IPS-20b (cell line): Measurements from ENCODE around the gene CPXM2.
A peak's percentile ranks its signal among the peaks of the same experiment; 100 is the strongest.

ENCODE experiments used
- H3K27ac ChIP-seq: one replicate; pipeline ENCODE4 v1.5.1; 2013; ENCODE audit warnings: low read length
- H3K27me3 ChIP-seq: 2 replicates; pipeline ENCODE4 v1.6.1; 2013; ENCODE audit warnings: mild to moderate bottlenecking, low read length, inconsistent platforms; ENCODE audit not compliant: insufficient read depth
- H3K36me3 ChIP-seq: 2 replicates; pipeline ENCODE4 v1.6.1; 2013; ENCODE audit warnings: low read depth, mild to moderate bottlenecking, inconsistent platforms, low read length, moderate library complexity; ENCODE audit not compliant: insufficient read depth
- H3K4me1 ChIP-seq: 2 replicates; pipeline ENCODE4 v1.6.1; 2013; ENCODE audit warnings: mild to moderate bottlenecking, control low read depth, inconsistent platforms, low read length, moderate library complexity; ENCODE audit not compliant: insufficient read depth
- H3K4me3 ChIP-seq: 2 replicates; pipeline ENCODE4 v1.5.1; 2013; ENCODE audit warnings: mild to moderate bottlenecking, low read length, inconsistent platforms
- H3K9ac ChIP-seq: 2 replicates; pipeline ENCODE4 v1.6.1; 2013; ENCODE audit warnings: low read depth, mild to moderate bottlenecking, inconsistent platforms, low read length, moderate library complexity
- H3K9me3 ChIP-seq: 2 replicates; pipeline ENCODE4 v1.6.1; 2013; ENCODE audit warnings: mild to moderate bottlenecking, low read depth, low read length, inconsistent platforms; ENCODE audit not compliant: insufficient read depth

Gene CPXM2

DNA sequence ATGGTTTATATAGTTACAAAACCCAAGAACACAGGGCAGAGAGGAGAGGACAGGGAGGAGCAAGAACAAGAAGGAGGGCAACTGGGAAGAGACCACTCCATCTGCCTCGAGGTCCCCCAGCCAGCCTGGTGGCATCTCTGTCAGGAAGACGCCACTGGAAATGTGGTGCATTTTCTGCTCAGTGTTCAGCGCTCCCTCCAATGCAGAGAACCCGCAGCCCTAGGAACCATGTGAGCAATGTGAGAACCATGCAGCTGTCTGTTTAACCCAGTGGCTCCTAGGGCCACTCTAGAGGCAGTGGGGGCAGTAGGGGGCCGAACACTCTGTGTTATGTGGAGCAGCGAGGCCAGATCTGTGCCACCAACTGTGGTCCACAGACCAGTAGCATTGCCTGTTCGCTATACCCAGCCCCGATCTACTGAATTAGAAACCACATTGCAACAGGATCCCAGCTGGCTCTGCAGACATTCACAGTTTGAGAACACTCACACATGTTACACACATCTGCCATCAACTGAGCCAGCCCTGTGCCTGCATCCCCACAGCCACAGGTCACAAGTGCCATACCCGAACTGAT lies 110.2 kb downstream of the CPXM2 start:
- H3K36me3 ChIP-seq: no peaks in the 10 kb centered on the region
- H3K4me1 ChIP-seq: peaks cover 45% of the 10 kb centered on the region
- peaks cover 38% of the 10 kb centered on the region for H3K27me3 ChIP-seq
- no peaks in the 10 kb centered on the region for H3K9me3 ChIP-seq
- H3K9ac ChIP-seq: no peak overlapping the region
- peak overlapping the region; percentile 27; the same call in 1 of the 2 replicates for H3K4me3 ChIP-seq
- no peak overlapping the region for H3K27ac ChIP-seq

DNA sequence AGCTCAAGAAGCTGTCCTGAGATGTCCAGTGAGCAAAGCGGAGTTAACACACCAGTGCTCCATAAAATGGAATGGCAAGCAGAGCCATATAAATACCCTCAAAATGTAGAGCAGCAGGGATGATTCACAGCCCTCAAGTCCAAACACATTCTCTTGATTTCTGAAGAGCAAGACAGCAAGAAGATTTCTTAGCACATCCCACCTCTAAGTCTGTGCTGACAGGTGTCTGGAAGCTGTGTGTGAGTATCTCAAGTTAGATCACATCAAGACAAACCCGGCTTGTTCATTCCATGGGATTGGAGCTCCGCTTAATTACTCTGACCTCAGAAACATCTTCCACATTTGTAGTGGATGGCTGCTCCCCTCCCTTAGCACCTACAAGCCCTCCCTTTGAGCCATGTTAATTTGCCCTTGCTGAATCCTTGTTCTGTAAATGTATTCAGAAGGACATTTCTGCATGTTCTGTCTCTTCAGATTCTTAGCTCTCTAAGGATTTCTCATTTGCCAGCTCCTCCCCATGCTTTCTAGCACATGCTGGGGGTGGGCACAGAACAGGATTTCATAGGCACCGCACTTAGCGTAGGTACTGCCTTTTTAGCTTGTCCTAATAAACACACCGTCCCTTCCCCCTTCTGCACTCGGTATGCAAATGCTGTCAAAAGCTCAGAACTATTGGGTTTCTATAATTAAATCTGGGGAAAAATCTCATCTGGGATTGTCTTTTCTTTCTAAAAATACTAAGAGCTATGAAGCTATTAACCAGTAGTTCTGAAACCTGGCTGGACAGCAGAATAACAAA lies 112.7 kb downstream of the CPXM2 start:
- Histone ChIP-seq H3K9me3 (no peaks in the 10 kb centered on the region), H3K4me1 (peaks cover 44% of the 10 kb centered on the region), H3K4me3 (no peak overlapping the region), H3K27ac (no peak overlapping the region), H3K9ac (no peak overlapping the region), H3K27me3 (peaks cover 33% of the 10 kb centered on the region), H3K36me3 (no peaks in the 10 kb centered on the region)

DNA sequence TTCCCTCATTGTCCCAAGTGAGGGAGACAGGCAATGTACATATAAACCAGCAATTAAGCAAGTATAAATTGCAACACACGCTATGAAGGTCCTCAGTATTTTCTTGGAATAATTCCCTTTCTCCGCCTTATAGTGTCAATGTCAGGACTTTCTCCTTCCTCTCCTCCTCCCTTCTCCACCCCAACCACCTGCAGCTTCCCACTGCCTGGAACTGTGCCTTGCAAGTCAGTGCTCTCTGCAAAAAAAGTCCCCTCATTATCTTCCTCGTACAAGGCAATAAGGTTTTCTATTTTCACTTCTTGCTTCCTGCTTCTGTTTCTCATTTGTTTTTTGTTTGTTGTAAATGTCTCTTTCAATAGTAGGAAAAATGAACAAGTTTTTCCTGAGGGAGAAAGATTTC lies 113.7 kb downstream of the CPXM2 start:
- Histone ChIP-seq H3K4me1 (peaks cover 36% of the 10 kb centered on the region), H3K4me3 (no peak overlapping the region), H3K27ac (no peak overlapping the region), H3K27me3 (peaks cover 24% of the 10 kb centered on the region), H3K36me3 (no peaks in the 10 kb centered on the region), H3K9me3 (no peaks in the 10 kb centered on the region), H3K9ac (no peak overlapping the region)

DNA sequence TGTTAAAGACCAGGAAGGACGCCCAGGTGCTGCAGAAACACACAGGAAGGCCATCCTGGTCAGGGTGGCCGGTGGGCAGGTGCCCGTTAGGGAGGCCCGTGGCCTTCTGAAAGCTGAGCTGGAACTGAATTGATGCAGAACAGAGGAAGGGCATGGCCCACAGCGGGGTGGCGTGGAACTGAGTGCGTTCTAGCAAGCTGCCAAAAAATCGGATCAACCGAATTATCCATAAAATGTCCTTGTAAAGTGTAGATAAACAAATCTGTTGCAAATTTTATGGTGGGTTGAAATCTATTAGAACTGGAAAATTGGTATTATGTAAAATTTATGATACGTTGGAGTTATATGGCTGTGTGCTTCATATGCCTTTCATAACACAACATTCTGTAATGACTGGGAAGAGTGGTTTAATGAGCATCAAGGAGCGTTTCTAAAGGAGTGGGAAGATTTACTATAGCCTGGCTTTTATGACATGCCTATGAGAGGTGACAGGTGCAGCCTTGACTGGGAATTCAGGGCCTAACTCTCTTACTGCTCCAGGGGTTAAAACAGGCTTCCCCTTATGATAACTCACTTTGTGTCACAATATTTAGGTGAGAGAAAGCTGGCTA lies 117.4 kb downstream of the CPXM2 start:
- Histone ChIP-seq H3K4me3 (no peak overlapping the region), H3K27me3 (no peaks in the 10 kb centered on the region), H3K9me3 (no peaks in the 10 kb centered on the region), H3K36me3 (no peaks in the 10 kb centered on the region), H3K27ac (no peak overlapping the region), H3K9ac (no peak overlapping the region), H3K4me1 (peaks cover 9% of the 10 kb centered on the region)

DNA sequence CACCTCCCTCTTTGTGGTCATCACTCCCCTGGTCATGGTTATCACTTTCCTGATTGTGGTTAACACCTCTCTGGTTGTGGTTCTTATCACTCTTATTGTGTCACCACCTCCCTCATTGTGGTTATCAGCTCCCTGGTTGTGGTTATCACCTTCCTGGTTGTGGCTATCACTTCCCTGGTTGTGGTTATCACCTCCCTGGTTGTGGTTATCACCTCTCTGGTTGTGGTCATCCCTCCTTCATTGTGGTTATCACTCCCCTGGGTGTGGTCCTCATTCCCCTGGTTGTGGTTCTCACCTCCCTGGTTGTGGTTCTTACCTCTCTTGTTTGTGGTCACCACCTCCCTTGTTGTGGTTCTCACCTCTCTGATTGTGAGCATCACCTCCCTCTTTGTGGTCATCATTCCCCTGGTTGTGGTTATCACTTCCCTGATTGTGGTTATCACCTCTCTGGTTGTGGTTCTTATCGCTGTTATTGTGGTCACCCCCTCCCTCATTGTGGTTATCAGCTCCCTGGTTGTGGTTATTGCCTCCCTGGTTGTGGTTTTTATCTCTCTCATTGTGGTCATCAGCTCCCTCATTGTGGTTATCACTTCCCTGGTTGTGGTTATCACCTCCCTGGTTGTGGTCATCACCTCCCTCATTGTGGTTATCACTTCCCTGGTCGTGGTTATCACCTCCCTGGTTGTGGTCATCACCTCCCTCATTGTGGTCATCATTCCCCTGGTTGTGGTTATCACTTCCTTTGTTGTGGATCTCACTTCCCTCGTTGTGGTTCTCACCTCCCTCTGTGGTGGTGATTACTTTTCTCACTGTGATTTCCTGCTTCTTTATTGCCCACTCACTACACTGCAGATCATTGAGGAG lies 118.7 kb downstream of the CPXM2 start:
- H3K27me3 ChIP-seq: no peaks in the 10 kb centered on the region
- H3K27ac ChIP-seq: no peak overlapping the region
- no peaks in the 10 kb centered on the region for H3K9me3 ChIP-seq
- no peak overlapping the region for H3K4me3 ChIP-seq
- no peaks in the 10 kb centered on the region for H3K36me3 ChIP-seq
- no peak overlapping the region for H3K9ac ChIP-seq
- no peaks in the 10 kb centered on the region for H3K4me1 ChIP-seq

DNA sequence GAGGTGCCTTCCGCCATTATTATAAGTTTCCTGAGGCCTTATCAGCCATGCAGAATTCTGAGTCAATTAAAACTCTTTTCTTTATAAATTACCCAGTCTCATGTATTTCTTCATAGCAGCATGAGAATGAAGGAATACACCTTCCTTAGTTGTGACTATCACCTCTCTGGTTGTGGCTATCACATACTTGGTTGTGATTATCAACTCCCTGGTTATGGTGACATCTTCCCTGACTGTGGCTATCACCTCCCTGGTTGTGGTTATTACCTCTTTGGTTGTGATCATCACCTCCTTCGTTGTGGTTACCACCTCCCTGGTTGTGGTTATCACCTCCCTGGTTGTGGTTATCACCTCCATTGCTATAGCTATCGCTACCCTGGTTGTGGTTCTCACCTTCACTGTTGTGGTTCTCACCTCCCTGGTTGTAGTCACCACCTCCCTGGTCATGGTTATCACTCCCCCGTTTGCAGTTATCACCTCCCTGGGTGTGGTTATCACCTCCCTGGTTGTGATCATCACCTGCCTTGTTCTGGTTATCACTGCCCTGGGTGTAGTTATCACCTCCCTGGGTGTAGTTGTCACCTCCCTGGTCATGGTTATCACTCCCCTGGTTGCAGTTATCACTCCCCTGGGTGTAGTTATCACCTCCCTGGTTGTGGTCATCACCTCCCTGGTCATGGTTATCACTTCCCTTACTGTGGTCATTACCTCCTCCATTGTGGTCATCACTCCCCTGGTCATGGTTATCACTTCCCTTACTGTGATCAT lies 119.5 kb downstream of the CPXM2 start:
- no peaks in the 10 kb centered on the region for H3K9me3 ChIP-seq
- H3K9ac ChIP-seq: no peak overlapping the region
- H3K4me1 ChIP-seq: no peaks in the 10 kb centered on the region
- H3K27ac ChIP-seq: no peak overlapping the region
- H3K4me3 ChIP-seq: no peak overlapping the region
- H3K36me3 ChIP-seq: 0 out of 2 replicates have a peak, but pooled peaks cover under 1% of the 10 kb centered on the region
- H3K27me3 ChIP-seq: no peaks in the 10 kb centered on the region

DNA sequence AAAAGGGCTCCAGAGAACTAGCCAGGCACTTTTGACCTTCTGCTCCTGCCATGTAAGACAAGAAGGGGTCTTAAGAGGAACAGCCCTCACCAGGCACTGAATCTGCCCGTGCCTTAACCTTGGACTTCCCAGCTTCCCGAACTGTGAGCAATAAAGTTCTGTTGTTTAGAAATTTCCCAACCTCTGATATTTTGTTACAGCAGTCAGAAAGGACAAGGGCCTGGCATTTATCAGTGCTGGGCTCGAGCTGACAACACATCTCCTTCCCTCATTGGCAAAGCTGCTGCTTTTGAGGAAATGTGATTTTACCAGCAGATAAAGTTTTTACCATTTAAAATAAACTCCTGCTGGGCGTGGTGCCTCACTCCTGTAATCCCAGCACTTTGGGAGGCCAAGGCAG lies 122.0 kb downstream of the CPXM2 start:
- no peaks in the 10 kb centered on the region for H3K27me3 ChIP-seq
- no peak overlapping the region for H3K4me3 ChIP-seq
- H3K4me1 ChIP-seq: no peaks in the 10 kb centered on the region
- no peak overlapping the region for H3K27ac ChIP-seq
- H3K36me3 ChIP-seq: peaks cover 6% of the 10 kb centered on the region; the same call in 1 of the 2 replicates
- no peaks in the 10 kb centered on the region for H3K9me3 ChIP-seq
- H3K9ac ChIP-seq: no peak overlapping the region

DNA sequence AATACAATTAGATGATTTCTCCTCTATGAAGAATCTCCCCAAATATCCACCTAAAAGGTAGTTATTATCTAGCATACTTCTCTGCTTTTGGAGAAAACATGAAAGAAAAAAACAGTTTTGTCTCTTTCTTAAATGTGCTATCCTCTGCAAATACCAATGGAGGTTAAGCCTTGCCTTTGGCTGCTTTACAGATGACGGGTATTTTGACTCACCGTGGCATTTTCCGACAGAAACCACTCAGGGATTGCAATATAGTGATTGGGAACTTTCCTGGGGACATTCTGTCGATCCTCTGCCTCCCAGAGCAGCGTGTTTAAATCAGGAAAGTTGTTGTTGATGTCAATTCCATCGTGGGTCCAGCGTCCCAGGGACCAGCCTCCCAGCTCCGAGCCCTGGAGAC lies 124.8 kb downstream of the CPXM2 start:
- Histone ChIP-seq H3K9me3 (no peaks in the 10 kb centered on the region), H3K4me3 (no peak overlapping the region), H3K27me3 (no peaks in the 10 kb centered on the region), H3K27ac (no peak overlapping the region), H3K36me3 (peaks cover 6% of the 10 kb centered on the region; the same call in 1 of the 2 replicates), H3K4me1 (no peaks in the 10 kb centered on the region), H3K9ac (no peak overlapping the region)

DNA sequence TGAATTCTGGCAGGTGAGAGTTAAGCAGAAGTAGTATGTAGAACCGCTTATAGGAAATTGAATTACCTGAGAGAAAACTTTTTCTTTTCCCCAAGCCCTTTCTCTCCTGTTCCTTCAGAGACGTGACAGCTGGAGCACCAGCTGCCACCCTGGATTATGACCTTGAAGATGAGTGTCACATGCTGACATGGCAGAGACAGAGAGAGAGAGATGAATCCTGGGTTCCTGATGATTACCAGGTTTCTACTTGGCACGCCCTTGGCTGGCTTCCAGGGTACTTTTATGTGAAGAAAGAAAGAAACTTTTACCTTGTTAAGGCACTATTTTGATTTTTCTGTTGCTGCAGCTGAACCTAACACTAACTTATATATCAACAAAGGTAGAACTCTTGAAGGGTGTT lies 125.6 kb downstream of the CPXM2 start:
- Histone ChIP-seq H3K27me3 (no peaks in the 10 kb centered on the region), H3K9ac (no peak overlapping the region), H3K4me3 (no peak overlapping the region), H3K4me1 (no peaks in the 10 kb centered on the region), H3K27ac (no peak overlapping the region), H3K36me3 (peaks cover 6% of the 10 kb centered on the region; the same call in 1 of the 2 replicates), H3K9me3 (no peaks in the 10 kb centered on the region)

DNA sequence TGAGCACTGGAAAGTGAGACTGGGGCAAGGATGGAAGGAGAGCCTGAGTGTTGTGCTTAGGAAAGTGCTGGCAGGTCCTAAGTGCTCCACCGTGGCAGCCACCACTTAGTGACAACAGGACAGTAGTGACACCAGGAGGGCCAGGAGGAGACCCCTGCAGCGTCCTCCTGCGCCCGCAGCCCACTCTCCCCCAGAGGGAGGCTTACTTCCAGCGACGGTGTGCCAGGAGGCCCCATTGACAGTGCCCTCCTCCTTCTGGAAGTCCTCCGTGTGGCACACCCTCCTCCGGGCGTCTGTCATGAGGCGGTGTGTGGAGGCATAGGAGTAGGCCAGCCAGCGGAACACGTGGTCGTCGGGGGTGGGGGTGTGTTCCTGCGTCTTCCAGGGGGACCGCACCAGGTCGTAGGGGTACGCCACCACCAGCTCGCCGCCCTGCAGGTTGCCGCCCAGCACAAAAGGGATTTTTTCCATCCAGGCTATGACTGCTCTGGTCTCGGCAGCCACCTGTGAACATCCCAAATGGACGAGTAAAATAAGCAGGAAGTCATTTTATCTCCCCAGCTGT lies 129.9 kb downstream of the CPXM2 start:
- Histone ChIP-seq H3K4me1 (no peaks in the 10 kb centered on the region; the same call in 1 of the 2 replicates), H3K9me3 (no peaks in the 10 kb centered on the region), H3K27me3 (no peaks in the 10 kb centered on the region), H3K9ac (no peak overlapping the region; the same call in 1 of the 2 replicates), H3K36me3 (peaks cover 2% of the 10 kb centered on the region; the same call in 1 of the 2 replicates), H3K27ac (no peak overlapping the region), H3K4me3 (no peak overlapping the region)
